GM12873 (cell line): ENCODE measurements around the gene KCNMB4.

Source experiments
- TF ChIP-seq, protein P1 (sequence below): IDR thresholded peaks from 2 replicates; pipeline ENCODE4 v1.5.1; 2012; ENCODE audit warnings: low read depth, mild to moderate bottlenecking, moderate library complexity, low read length, control low read depth; ENCODE audit not compliant: insufficient read depth; ENCODE audit errors: missing control alignments

KCNMB4 gene

DNA sequence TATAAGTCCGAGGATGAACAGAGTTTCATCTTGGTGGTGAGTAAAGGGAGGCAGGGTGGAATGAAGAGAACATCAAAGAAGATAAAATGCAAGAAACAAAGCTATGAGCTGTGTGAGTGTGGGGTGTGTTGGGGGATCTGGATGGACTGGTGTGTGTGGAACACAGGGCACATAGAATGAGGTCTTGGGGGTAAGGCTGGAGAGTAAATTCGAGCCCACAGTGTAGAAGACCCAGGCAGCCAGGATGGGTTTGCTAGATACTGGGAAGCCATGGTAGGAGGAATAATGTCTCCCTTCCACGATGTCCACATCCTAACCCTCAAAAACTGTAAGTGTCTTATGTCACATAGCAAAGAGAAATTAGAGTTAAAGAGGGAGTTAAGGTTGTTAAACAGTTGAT lies 6.8 kb downstream of the KCNMB4 start:
- TF ChIP-seq, protein P1, sequence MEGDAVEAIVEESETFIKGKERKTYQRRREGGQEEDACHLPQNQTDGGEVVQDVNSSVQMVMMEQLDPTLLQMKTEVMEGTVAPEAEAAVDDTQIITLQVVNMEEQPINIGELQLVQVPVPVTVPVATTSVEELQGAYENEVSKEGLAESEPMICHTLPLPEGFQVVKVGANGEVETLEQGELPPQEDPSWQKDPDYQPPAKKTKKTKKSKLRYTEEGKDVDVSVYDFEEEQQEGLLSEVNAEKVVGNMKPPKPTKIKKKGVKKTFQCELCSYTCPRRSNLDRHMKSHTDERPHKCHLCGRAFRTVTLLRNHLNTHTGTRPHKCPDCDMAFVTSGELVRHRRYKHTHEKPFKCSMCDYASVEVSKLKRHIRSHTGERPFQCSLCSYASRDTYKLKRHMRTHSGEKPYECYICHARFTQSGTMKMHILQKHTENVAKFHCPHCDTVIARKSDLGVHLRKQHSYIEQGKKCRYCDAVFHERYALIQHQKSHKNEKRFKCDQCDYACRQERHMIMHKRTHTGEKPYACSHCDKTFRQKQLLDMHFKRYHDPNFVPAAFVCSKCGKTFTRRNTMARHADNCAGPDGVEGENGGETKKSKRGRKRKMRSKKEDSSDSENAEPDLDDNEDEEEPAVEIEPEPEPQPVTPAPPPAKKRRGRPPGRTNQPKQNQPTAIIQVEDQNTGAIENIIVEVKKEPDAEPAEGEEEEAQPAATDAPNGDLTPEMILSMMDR = no peak

GRCh38 chr12:70379846-70380245 lies 13.8 kb downstream of the KCNMB4 start:
- TF ChIP-seq, protein P1 = no peak

GRCh38 chr12:70383484-70383883 lies 17.4 kb downstream of the KCNMB4 start:
- TF ChIP-seq, protein P1 = no peak

GRCh38 chr12:70383886-70384285 lies 17.8 kb downstream of the KCNMB4 start:
- TF ChIP-seq, protein P1 = no peak

DNA sequence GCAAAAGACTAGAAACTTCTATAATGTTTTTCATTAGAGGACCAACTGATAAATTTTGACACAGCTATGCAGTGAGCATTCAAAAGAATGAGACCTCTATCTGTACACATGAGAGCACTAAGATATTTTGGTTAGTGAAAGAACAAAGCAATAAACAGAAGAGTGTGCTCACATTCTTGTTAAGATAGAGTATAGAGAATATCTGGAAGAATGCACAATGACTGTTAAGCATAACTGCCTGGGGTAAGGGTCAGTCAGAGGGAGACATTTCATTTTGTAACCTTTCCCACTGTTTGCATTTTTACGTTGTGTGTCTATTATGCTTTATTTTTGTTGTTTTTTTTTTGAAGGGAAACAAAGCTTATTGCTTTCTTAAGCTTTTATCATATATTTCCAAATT lies 20.7 kb downstream of the KCNMB4 start:
- TF ChIP-seq, protein P1 = no peak

GRCh38 chr12:70389678-70390077 lies 23.6 kb downstream of the KCNMB4 start:
- TF ChIP-seq, protein P1 = no peak

GRCh38 chr12:70393787-70394499 lies 27.9 kb downstream of the KCNMB4 start:
- TF ChIP-seq, protein P1 = no peak

DNA sequence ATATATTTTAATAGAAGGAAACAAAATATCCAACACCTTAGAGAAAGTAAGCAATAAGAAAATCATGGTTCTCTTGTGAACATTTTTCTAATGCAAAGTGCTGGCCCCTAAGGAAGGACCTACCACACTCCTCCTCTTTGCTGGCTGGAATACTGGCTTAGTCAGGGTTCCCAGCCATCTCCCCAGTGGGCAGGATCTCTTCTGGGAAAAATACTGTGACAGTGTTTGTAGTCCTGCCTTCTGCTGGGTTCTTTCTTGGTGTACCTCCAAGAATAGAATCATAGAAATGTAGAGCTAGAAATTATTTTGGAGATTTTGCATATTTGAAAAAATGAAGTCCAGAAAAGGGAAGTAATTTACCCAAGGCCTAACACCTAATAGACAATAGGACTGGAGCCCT lies 31.9 kb downstream of the KCNMB4 start:
- TF ChIP-seq, protein P1 = no peak
